Hematopoietic multipotent progenitor cell treated with erythropoietin and hydrocortisone succinate and interleukin-3 and kit ligand, for 15 days (in vitro differentiated cells): Measurements from ENCODE around the gene MEI4.
"Not testable (repeated sequence)": the region's sequence is repeated elsewhere in the genome, so short reads cannot be mapped to it uniquely, and the experiment has no call there.

Source experiments
- DNase-seq: peaks from one replicate; pipeline ENCODE4 v3.0.0-alpha.2; 2015; ENCODE audit warnings: low spot score

The MEI4 gene, protein sequence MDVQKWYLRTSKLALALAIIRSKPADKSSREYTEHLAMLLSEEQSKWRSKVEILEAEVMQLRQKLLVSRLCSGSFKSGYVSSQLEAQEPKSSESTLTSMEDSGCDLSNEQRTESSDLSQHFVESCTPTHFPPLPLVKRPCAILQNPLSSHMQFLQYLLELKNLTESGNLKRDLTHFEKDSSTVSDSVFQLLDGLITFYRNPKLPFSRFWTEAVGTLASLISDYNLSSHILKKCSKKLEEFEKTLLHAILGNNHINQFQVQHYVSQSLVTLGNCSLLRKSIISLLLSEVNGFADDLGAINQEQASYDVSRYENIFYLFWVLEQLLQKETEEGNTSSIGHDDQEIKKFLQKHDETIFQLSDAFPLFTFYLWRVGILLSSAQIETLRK

DNA sequence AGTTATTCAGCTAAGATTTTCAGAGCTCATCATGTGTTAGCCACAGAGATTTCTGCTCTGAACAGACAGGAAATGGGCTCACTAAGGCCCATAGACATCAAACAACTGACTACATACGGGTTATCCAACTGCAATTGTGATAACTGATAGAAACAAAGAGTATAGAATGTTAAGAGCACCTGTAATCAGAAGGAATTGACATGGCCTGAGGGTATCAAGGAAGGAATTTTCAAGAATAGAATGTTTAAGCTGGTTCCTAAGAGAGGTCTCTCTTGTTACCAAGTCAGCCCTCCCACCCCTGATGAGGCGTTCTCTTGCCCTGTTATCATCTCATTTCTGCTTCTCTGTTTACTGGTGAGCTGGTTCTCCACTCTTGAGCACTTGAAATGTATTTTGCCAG is at the start of gene MEI4:
Gene MEI4, plus strand, starts transcription at position 301 of the 400 bp plus-strand sequence. CDS start 37,633 bp downstream, outside the sequence.
- DNase-seq: no peak

DNA sequence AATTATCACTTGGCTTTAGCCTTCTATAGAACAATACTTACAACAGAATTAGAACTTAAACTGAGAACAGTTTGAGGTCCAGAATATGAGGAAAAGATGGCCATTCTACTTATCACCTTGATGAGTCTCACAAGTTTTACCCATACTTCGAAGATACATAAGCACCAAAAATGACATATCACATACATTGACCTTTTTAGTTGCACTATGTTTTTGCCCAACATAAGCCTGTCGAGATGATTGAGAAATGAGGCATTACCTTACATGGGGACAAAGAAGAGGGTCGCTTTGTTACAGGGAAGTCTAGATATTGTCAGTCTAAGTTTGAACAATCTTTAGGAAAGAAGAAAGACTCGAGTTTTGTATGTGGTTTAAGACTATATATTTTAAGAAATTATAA is 48.4 kb upstream of the MEI4 start:
- no peak for DNase-seq

DNA sequence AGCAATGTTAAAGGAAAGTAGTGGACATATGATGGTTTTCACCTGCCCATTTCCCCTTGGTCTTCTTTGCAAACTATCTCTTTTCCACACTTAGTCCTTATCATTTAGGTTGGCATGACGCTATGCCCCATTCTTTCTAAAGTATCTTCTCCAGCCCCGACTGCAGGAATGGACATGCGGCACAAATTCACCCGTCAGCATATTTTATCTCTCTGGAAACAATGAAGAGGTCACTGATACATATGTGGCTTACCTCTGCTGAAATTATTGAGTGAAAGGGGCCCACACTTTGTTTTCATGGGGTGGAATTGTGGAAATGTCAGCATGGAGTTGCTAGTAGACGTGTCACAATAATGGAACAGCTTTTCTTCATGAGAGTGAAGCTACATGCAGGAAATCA is 45.8 kb upstream of the MEI4 start:
- DNase-seq: no peak

DNA sequence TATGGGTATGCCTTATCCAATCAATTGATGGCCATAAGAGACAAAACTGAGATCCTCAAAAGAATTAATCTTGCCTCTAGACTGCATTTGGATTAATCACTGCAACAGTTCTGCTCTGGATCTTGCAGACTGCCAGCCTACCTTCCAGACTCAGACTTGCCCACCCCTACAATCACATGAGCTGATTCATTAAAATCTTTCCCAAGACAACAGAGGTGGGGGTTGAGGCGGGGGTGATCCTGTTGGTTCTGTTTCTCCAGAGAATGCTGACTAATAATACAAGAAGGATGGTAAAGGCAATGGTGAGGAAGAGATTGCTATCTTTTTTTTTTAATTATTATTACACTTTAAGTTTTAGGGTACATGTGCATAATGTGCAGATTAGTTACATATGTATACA is 43.7 kb upstream of the MEI4 start:
- no peak for DNase-seq

DNA sequence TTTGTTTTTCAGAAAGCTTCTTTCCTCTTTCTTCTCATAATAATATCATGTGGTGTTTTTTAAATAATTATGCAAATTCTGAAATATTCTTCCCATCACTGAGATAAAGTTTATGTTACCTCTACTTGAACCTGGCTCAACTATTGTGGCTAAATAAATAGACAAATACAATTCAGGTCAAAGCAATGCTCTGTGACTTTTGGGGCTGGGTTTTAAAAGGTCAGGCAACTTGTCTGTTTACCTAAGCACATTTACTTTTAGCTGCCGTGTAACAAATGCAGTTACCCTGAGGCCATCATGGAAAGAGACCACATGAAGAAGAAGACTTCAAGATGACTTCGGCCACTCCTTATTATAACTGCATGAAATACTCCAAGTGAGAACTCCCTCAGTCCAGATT is 33.7 kb upstream of the MEI4 start:
- DNase-seq: no peak

DNA sequence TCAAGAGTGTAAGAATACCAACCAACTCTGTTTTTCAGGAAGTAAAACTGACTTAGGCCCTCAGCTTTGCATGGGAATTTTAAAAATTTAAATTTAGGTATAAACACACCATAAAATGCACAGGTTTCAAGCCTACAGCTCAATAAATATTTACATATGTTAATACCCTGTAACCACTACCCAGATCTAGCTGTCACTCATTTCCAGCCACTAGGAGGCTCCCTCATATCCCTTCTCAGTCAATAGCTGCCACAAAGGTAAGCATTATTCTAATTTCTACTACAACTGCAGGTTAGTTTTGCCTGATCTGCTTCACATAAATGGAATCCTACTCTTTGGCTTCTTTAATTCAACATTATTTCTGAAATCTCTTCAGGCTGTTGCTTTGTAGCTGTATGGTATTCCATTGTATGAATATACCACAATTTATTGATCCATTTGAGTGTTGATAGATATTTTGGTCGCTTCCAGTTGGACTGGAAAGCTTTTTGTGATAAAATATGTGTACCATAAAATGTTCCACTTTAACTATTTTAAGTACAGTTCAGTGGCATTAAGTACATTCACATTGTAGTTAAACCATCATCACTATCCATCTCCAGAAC is 32.5 kb upstream of the MEI4 start:
- no peak for DNase-seq

DNA sequence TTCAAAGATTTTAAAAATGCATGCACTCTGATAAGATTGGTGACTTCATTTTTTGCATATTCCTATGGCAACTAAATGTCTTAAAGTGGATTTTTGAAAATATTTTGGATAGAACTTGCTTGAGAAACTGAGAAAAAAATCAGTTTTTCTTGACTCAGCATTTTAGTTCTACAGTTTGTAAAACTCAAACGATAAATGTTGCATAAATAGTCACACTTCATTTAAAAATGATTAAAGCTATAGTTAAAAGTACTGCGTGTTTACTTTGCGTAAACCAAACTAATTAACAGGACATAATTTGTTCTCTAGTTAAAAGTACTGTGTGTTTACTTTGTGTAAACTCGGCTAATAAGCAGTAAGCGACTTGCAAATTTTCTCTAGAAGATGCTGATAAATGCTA is 28.3 kb upstream of the MEI4 start:
- no peak for DNase-seq

DNA sequence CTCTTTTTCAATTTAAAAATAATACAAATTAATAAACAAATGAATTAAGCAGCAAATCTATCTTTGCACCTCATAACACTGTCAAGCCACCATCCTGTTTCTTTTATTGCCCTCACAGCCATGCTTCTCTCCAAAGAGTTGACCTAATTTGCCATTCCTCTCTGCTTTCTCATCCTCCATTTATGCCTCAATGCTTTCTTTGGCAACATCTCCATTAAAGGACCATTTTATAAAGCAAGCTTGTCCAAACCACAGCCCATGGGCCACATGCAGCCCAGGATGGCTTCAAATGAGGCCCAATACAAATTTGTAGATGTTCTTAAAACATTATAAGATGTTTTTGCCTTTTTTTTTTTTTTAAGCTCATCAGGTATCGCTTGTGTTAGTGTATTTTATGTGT is 26.4 kb upstream of the MEI4 start:
- no peak for DNase-seq

DNA sequence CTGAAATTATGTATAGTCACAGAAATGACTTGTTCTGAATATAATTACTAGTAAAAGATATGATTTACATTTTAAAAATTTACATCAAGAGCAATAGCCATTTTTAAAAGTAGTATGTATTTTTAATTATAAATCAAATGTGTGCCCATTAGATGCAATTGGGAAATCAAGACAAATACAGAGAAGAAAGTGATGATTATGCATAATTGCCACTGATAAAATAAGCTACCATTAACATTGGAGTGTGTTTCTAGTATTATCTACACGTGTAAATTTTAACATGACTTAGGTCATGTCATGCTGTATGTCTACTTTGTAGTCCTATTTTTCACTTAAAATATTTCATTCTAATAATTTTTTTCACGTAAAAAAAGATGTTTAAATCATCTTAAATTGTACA is 22.8 kb upstream of the MEI4 start:
- DNase-seq: no peak

DNA sequence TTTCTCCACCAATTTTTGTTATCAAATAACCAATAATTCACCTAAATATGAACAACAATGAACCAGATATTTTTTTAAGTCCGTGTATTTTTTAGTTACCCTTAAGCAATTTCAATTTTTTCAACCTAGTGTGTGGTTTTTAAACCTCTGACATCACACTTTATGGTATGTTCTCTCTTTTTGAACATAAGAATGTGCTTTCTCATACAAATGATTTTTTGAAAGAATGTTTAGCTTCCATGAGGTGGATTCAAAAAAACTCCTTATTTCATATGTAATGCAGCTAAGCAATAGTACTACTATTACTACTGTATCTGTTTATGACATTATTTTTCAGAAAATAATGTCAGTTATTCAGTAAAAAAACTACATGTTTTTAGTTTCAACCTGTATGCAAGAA is 19.4 kb upstream of the MEI4 start:
- no peak for DNase-seq

DNA sequence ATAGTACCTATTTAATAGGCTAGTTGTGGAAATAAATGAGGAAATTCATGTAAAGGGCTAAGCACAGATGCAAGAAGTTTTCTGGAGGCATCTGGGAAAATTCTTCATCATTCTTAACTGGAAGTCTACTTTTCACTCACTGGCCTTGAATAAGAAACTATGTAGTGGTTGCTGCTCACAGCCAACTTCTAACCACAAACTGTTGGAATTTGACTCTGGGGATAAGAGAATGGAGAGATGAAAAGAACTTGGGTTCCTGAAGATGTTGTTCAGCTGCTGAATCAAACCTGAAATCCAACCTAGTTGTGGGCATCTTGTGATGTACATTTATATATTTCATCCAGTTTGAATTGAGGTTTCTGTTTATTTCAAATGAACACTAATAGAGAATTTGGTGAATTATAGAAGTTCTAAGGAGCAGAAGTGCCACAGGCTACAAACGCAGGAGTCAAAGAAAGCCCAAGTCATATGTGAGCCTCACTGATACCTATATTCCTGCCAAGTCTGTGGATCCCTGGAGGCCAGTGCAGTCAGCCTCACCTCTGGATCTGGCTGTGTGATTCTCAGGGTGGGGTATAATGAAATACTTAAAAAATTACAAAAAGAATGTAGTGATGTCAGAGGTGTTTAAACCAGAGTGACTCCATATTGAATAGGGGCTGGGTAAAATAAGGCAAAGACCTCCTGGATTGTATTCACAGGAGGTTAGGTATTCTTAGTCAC is 18.7 kb upstream of the MEI4 start:
- no peak for DNase-seq

DNA sequence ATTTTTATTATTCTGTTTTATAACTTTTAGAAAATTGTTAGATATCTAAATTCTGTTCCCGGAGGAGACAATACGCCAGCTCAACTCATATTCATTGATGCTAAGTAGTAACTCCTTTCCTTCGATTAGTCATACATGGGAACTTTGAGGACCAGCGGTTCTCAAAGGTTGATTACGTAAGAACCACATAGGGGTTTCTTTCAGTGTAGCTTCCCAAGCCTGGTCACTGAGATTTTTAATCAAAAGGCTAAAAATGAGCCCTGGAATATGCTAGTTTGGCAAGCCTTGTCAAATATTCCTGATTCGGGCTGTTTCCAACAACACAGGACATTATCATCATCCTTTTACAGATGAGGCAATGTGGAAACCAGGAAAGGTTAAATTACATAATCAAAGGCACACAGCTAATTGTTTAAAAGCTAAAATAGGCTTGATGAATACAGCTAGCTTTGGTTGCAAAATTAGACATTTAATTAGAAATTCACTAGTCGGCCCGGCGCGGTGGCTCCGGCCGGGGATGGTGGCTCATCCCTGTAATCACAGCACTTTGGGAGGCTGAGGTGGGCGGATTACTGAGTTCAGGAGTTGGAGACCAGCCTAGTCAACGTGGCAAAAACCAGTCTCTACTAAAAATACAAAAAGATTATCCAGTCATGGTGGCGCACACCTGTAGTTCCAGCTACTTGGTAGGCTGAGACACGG is 14.6 kb upstream of the MEI4 start:
- no peak for DNase-seq

DNA sequence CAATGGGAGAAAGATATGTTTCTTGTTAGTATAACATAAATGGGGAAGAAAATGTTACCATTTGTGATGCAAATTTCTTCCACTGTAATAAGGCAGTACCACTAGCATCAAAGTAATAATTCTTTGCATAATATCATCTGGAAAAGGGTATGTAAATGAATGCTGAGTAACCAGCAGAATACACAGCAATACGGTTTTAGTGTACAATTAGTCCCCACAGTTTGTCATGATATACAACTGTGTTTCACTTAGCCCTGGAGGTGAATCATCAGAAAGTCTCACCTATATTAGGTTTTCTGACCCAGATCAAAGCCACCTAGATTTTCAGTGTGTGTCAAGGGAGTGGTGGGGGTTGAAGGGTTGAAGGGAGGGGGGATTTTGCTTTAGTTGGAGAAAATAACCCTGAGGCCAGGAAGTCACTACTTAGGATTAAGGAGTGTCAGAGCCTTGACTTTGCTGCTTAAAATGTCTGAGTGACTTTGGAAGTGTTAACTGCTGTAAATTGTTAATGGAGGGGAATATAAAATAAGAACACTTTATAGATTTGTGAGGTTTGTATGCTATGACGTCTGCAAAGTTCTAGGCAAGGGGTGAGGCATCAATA is 8.6 kb upstream of the MEI4 start:
- no peak for DNase-seq

DNA sequence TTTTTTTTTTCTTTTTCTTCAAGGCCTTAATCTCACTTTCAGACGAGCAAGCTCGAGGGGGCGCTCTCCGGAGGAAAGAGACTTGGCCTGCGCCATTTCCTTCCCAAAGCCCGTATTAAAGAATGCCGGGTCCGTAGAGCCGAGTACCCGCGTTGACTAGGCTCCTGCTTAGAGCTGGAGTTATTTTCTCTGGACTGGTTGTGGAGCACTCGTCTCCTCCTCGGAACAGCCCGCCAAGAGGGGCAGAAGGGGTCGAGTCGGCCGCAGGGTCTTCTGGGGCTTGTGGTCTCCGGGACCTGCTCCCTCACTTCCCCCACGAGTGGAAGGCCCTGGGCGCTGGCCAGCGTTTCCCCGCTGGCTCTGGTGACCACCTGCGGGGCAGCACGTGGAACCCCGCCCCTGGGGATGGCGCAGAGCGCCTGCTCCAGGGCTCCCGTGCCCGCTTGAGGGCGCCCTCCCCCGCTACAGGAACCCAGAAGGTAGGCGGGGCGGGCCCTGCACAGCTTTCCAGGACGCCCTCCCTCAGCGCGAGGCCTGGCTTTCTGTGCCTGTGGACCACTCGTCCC is 2.7 kb upstream of the MEI4 start:
- no peak for DNase-seq

DNA sequence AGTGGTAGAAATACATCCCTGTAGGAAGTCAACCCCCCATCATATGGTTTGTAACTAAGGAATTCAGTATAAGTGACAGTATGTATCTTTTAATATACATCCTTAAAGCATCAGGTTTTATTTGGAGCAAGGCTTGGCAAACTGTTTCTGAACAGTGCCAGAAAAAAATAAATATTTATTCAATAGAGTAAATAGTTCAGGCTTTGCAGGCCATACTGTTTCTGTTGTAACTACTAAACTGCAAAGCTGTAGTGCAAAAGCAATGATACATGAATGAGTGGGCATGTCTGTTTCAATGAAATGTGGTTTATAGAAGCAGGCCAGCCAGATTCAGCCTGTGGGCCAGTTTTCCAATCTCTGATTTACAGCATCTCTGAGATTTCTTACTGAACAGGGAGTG is 977 bp downstream of the MEI4 start:
- DNase-seq: no peak

DNA sequence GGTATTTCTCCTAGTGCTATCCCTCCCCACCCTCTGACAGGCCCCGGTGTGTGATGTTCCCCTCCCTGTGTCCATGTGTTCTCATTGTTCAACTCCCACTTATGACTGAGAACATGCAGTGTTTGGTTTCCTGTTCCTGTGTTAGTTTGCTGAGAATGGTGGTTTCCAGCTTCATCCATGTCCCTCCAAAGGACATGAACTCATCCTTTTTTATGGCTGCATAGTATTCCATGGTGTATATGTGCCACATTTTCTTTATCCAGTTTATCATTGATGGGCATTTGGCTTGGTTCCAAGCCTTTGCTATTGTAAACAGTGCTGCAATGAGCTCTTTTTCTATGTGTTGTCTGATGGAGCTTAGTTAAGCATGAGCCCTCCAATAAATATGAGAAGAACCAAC is 2.2 kb downstream of the MEI4 start:
- not testable (repeated sequence) for DNase-seq

DNA sequence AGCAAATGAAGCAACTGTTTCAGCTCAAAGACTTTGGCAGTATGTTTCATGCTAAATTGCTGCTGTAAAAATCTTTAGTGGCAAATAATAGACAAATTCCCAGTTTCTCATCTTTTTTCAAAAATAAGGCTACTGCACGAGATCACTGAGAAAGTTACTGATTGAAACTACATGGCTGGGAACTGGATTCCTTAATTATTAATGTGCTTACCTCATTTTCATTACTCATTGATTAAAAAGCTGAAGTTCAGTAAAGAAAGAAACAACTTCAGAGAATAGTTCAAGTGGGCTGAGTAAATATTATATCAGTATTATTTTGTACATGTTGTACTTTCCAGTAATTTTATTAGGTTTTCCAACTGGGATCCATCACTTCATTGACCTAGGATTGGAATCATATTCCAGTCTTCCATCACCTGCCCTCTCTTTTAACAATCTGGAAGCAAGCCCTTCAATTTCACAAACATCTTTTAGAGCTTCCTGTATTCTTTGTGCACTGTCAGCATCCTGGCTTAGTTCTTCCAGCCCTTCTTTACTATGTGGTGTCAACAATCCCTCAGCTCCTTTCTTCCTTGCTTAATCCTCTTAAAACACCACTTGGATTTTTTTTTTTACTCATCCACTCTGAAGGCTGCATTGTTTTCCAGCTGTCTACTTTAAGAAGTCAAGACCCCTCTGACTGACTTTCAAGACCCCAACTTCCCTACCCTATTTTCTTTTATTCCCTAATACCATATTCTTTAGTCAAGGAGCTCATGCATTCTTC is 4.3 kb downstream of the MEI4 start:
- DNase-seq: no peak

DNA sequence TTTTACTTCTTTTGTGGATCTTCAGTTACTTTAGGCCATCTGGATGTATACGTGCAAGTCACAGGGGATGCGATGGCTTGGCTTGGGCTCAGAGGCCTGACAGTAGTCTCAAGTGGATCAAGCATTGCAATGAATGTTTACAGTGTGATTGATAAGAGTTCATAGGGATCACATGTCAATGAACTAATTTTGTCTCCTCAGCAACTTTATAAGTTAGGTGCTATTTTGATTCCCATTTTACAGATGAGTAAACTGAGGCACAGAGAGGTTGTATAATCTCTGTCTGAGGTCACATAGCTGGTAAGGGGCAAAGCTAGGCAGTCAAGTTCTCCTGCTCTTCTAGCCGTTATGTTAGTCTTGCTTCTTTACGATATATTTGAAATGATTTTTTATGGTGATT is 13.5 kb downstream of the MEI4 start:
- no peak for DNase-seq

DNA sequence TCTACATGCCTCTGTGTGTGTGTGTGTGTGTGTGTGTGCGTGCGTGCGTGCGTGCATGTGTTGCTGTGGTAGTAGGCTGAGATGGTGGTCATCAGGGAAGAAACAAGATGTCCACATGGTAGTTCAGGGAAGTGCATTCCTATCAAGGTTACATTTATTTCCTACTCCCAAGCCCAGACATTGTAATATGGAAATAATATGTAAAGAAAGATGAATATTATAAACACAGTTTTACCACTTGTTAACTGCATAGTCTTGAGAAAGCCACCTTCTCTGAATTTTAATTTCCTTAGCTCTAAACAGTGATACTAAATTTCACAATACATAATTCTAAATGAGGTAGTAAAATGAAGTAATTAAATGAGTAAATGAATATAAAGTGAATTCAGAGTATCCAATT is 14.0 kb downstream of the MEI4 start:
- no peak for DNase-seq

DNA sequence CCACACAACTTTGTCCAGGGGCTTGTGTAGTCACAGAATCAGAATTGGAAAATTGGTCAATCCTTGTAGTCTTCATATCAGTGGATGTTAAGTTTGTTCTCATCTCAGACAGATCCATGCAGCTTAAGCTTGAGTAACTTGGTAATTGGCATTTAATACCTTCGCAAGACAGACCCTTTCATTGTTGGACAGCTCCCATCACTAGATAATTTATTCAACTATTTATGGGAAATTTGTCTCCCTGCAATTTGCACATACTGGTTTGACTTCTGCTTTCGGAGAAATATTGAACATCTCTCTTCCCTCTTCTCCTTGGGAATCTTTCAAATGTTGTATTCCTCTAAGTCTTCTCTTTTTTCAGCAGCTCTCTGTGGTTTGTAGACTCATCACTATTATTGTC is 17.1 kb downstream of the MEI4 start:
- no peak for DNase-seq

DNA sequence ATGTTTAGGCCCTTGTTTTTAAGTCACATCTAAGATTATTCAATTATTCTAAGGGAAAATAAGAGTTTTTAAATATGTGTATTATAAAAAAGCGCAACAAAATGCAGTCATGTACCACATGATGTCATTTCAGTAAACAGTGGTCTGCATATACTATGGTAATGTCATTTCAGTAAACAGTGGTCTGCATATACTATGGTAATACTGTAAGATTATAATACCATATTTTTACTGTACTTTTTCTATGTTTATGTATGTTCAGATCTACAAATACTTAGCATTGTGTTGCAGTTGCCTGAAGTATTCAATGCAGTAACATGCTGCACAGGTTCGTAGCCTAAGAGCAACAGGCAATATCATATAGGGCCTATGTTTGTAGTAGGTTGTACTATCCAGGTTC is 21.4 kb downstream of the MEI4 start:
- DNase-seq: no peak
